HL-60 (cell line): ENCODE measurements around the gene BARX1.

Source experiments
- DNase-seq, 2 experiments: peaks; one replicate each; pipeline ENCODE4 v3.0.0-alpha.2; 2010 to 2020; ENCODE audit warnings: low read depth in 1 of 2, low spot score in 1 of 2
- H3K27ac ChIP-seq: fragments of 250-450 bp; sonication (Bioruptor Pico); replicated peaks from 2 replicates; pipeline ENCODE4 v1.5.1; 2020; ENCODE audit warnings: mild to moderate bottlenecking, moderate library complexity
- H3K27me3 ChIP-seq: fragments of 250-450 bp; sonication (Bioruptor Pico); 2 replicates; pipeline ENCODE4 v1.5.1; 2021; ENCODE audit warnings: mild to moderate bottlenecking, moderate library complexity; ENCODE audit not compliant: insufficient read depth, poor library complexity, severe bottlenecking
- H3K4me3 ChIP-seq: replicated peaks from 2 replicates; pipeline ENCODE4 v1.5.1; 2011; ENCODE audit warnings: mild to moderate bottlenecking, control low read depth, low read length; ENCODE audit not compliant: insufficient read depth
- GABPA ChIP-seq: IDR thresholded peaks from 2 replicates; pipeline ENCODE4 v1.6.1; 2012; ENCODE audit warnings: low read depth
- POLR2AphosphoS5 ChIP-seq: IDR thresholded peaks from 2 replicates; pipeline ENCODE4 v1.6.1; 2012; ENCODE audit warnings: low read depth
- REST ChIP-seq: IDR thresholded peaks from 2 replicates; pipeline ENCODE4 v1.6.1; 2012; ENCODE audit warnings: low read depth; ENCODE audit not compliant: insufficient replicate concordance
- SPI1 ChIP-seq: IDR thresholded peaks from 2 replicates; pipeline ENCODE4 v1.6.1; 2012; ENCODE audit warnings: low read depth, mild to moderate bottlenecking, borderline replicate concordance
- TF ChIP-seq, protein P1 (sequence below): IDR thresholded peaks from one replicate; pipeline ENCODE4 v1.5.1; 2011; ENCODE audit warnings: low read length, control low read depth, inconsistent platforms; ENCODE audit not compliant: insufficient read depth

The BARX1 gene

GRCh38 chr9:93976973-93977372 lies 21.8 kb upstream of the BARX1 start:
- no peaks in the 10 kb centered on the region for H3K27me3 ChIP-seq
- DNase-seq = no peak
- H3K4me3 ChIP-seq = no peak overlapping the region
- TF ChIP-seq GABPA = no peak
- TF ChIP-seq, protein P1, sequence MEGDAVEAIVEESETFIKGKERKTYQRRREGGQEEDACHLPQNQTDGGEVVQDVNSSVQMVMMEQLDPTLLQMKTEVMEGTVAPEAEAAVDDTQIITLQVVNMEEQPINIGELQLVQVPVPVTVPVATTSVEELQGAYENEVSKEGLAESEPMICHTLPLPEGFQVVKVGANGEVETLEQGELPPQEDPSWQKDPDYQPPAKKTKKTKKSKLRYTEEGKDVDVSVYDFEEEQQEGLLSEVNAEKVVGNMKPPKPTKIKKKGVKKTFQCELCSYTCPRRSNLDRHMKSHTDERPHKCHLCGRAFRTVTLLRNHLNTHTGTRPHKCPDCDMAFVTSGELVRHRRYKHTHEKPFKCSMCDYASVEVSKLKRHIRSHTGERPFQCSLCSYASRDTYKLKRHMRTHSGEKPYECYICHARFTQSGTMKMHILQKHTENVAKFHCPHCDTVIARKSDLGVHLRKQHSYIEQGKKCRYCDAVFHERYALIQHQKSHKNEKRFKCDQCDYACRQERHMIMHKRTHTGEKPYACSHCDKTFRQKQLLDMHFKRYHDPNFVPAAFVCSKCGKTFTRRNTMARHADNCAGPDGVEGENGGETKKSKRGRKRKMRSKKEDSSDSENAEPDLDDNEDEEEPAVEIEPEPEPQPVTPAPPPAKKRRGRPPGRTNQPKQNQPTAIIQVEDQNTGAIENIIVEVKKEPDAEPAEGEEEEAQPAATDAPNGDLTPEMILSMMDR = no peak
- TF ChIP-seq REST = no peak
- no peak for TF ChIP-seq POLR2AphosphoS5
- TF ChIP-seq SPI1 = no peak
- H3K27ac ChIP-seq = no peak overlapping the region

- Histone ChIP-seq H3K4me3 (no peak overlapping the region), H3K27me3 (no peaks in the 10 kb centered on the region), H3K27ac (no peak overlapping the region)
- no peak for DNase-seq
- TF ChIP-seq POLR2AphosphoS5 (no peak), SPI1 (no peak), GABPA (no peak), REST (no peak)
- TF ChIP-seq, protein P1 = no peak
These were observed 20.9 kb upstream of the BARX1 start for GRCh38 chr9:93976081-93976480.

- Histone ChIP-seq H3K4me3 (no peak overlapping the region), H3K27ac (no peak overlapping the region), H3K27me3 (no peaks in the 10 kb centered on the region)
- TF ChIP-seq REST (no peak), GABPA (no peak), SPI1 (no peak)
- TF ChIP-seq, protein P1 = no peak
- no peak for DNase-seq
These were observed 20.1 kb upstream of the BARX1 start for GRCh38 chr9:93975262-93975661.
